HepG2 (cell line): ENCODE data around the gene TMOD2.

Experiments
- EZH2 ChIP-seq: conservative IDR thresholded peaks from 2 replicates; pipeline ENCODE4 v1.6.1; 2012; ENCODE audit warnings: mild to moderate bottlenecking, low read depth, low read length, moderate library complexity
- HNRNPH1 ChIP-seq: fragments of 200-400 bp; formaldehyde crosslinking; optimal IDR thresholded peaks from 2 replicates; pipeline ENCODE3; 2017; ENCODE audit warnings: mild to moderate bottlenecking, low read depth, low read length
- ZNF83 ChIP-seq: sonication (generic); formaldehyde crosslinking; IDR thresholded peaks from 2 replicates; pipeline ENCODE4 v1.4.0; 2020; ENCODE audit warnings: missing genetic modification reagents, mild to moderate bottlenecking, borderline replicate concordance
- TF ChIP-seq, protein P1 (sequence below), 2 experiments: sonication (generic) in 1 of 2; formaldehyde crosslinking in 1 of 2; IDR thresholded peaks; 2 replicates each; pipeline versions ENCODE4 v1.6.1 to v1.9.0; 2014 to 2022; ENCODE audit warnings: antibody characterized with exemption in 1 of 2, borderline replicate concordance in 1 of 2, inconsistent platforms in 1 of 2, low read depth in 1 of 2, missing genetic modification reagents in 1 of 2
- TF ChIP-seq, protein P2 (sequence below), 2 experiments: IDR thresholded peaks; 2 replicates each; pipeline ENCODE4 v1.6.1; 2011 to 2012; ENCODE audit warnings: low read length in 2 of 2, borderline replicate concordance in 1 of 2, low read depth in 1 of 2, mild to moderate bottlenecking in 1 of 2, moderate library complexity in 1 of 2
- TF ChIP-seq, protein P3 (sequence below): sonication (generic); formaldehyde crosslinking; IDR thresholded peaks from 2 replicates; pipeline ENCODE4 v1.5.0; 2020; ENCODE audit warnings: mild to moderate bottlenecking, missing genetic modification reagents, moderate library complexity
- TF ChIP-seq, protein P4 (sequence below): sonication (generic); formaldehyde crosslinking; IDR thresholded peaks from 2 replicates; pipeline ENCODE4 v1.4.0; 2020; ENCODE audit warnings: missing genetic modification reagents

DNA sequence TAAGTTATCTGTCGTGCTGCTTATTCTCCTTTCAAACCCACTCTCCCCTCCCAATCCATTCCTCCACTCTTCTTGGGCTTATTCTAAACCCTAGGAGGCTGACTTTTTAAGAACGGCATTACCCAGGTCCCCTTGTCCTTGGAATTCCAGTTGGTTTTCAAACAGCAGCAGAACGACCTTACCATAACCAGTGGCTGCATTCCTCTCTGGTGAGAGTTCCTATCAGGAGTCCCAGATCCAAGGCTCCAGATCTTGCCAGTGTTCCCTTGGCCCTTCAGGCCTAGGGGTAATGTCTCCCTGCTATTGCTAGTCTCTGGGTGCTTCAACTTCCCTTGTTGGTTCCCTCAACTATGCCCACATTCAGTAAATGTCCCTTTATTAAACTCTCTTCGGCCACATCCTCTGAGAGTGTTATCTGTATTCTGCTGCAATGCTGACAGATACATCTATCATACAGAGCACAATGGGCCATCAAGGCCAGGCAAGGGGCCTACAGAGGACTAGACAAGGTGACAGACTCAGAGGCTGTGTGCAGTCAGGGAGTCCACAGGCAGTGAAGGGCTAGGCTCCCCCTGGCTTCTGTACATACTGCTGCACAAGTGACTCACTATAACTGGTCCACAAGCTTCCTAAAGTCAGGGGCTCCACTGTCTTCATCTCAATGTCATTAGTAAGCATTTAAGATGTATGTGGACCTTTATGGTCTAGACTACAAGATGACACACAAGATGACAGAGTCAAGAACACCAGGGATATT lies 24.1 kb upstream of the TMOD2 start:
- TF ChIP-seq, protein P1, sequence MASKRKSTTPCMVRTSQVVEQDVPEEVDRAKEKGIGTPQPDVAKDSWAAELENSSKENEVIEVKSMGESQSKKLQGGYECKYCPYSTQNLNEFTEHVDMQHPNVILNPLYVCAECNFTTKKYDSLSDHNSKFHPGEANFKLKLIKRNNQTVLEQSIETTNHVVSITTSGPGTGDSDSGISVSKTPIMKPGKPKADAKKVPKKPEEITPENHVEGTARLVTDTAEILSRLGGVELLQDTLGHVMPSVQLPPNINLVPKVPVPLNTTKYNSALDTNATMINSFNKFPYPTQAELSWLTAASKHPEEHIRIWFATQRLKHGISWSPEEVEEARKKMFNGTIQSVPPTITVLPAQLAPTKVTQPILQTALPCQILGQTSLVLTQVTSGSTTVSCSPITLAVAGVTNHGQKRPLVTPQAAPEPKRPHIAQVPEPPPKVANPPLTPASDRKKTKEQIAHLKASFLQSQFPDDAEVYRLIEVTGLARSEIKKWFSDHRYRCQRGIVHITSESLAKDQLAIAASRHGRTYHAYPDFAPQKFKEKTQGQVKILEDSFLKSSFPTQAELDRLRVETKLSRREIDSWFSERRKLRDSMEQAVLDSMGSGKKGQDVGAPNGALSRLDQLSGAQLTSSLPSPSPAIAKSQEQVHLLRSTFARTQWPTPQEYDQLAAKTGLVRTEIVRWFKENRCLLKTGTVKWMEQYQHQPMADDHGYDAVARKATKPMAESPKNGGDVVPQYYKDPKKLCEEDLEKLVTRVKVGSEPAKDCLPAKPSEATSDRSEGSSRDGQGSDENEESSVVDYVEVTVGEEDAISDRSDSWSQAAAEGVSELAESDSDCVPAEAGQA (IDR thresholded peaks at IDR 0.05; ENCODE audit: low read depth): no peak
- TF ChIP-seq, protein P1 (CRISPR knock-in tag; IDR thresholded peaks at IDR 0.05; ENCODE audit: borderline replicate concordance): no peak
- TF ChIP-seq HNRNPH1 (no peak), ZNF83 (CRISPR knock-in tag) (no peak), EZH2 (no peak)
- TF ChIP-seq, protein P2, sequence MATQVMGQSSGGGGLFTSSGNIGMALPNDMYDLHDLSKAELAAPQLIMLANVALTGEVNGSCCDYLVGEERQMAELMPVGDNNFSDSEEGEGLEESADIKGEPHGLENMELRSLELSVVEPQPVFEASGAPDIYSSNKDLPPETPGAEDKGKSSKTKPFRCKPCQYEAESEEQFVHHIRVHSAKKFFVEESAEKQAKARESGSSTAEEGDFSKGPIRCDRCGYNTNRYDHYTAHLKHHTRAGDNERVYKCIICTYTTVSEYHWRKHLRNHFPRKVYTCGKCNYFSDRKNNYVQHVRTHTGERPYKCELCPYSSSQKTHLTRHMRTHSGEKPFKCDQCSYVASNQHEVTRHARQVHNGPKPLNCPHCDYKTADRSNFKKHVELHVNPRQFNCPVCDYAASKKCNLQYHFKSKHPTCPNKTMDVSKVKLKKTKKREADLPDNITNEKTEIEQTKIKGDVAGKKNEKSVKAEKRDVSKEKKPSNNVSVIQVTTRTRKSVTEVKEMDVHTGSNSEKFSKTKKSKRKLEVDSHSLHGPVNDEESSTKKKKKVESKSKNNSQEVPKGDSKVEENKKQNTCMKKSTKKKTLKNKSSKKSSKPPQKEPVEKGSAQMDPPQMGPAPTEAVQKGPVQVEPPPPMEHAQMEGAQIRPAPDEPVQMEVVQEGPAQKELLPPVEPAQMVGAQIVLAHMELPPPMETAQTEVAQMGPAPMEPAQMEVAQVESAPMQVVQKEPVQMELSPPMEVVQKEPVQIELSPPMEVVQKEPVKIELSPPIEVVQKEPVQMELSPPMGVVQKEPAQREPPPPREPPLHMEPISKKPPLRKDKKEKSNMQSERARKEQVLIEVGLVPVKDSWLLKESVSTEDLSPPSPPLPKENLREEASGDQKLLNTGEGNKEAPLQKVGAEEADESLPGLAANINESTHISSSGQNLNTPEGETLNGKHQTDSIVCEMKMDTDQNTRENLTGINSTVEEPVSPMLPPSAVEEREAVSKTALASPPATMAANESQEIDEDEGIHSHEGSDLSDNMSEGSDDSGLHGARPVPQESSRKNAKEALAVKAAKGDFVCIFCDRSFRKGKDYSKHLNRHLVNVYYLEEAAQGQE (IDR thresholded peaks at IDR 0.05; ENCODE audit: borderline replicate concordance in 1 of 2, low read depth in 1 of 2, low read length in 2 of 2): no peak
- TF ChIP-seq, protein P3, sequence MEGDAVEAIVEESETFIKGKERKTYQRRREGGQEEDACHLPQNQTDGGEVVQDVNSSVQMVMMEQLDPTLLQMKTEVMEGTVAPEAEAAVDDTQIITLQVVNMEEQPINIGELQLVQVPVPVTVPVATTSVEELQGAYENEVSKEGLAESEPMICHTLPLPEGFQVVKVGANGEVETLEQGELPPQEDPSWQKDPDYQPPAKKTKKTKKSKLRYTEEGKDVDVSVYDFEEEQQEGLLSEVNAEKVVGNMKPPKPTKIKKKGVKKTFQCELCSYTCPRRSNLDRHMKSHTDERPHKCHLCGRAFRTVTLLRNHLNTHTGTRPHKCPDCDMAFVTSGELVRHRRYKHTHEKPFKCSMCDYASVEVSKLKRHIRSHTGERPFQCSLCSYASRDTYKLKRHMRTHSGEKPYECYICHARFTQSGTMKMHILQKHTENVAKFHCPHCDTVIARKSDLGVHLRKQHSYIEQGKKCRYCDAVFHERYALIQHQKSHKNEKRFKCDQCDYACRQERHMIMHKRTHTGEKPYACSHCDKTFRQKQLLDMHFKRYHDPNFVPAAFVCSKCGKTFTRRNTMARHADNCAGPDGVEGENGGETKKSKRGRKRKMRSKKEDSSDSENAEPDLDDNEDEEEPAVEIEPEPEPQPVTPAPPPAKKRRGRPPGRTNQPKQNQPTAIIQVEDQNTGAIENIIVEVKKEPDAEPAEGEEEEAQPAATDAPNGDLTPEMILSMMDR: peak; percentile 38
- TF ChIP-seq, protein P4, sequence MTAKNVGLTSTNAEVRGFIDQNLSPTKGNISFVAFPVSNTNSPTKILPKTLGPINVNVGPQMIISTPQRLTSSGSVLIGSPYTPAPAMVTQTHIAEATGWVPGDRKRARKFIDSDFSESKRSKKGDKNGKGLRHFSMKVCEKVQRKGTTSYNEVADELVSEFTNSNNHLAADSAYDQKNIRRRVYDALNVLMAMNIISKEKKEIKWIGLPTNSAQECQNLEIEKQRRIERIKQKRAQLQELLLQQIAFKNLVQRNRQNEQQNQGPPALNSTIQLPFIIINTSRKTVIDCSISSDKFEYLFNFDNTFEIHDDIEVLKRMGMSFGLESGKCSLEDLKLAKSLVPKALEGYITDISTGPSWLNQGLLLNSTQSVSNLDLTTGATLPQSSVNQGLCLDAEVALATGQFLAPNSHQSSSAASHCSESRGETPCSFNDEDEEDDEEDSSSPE (CRISPR knock-in tag): no peak
